ENCODE measurements around the gene PAK6. TPM values are rescaled to one million over a fixed set of nuclear protein-coding genes. Genes with fewer than 3 reads are reported as not detected.
A peak's percentile ranks its signal among the peaks of the same experiment; 100 is the strongest.

Gene PAK6
- total and polyA plus RNA-seq, 9 of the 15 experiments (the other 6 are each of a cell fraction or from before 2014, with no cell fraction given) = 0.03 to 0.74 (median 0.16) TPM; not detected in 2

- no peak for TF ChIP-seq ZNF444 (CRISPR knock-in tag; IDR thresholded peaks at IDR 0.05)
- TF ChIP-seq POLR3A (IDR thresholded peaks at IDR 0.05; ENCODE audit: borderline replicate concordance, extremely low read depth, insufficient read depth, insufficient read length) = no peak
- TF ChIP-seq BCL6 (CRISPR knock-in tag; IDR thresholded peaks at IDR 0.05) = no peak
- TF ChIP-seq FUS (optimal IDR thresholded peaks at IDR 0.05; ENCODE audit: low read depth, low read length) = no peak
- TF ChIP-seq UBTF (IDR thresholded peaks at IDR 0.05; ENCODE audit: borderline replicate concordance in 1 of 2, low read depth in 2 of 2, low read length in 2 of 2) = no peak
- TF ChIP-seq CTBP1 (IDR thresholded peaks at IDR 0.05; ENCODE audit: borderline replicate concordance) = peak; percentile 67; the same call in 1 of the 2 replicates
- no peak for TF ChIP-seq SREBF2 (CRISPR knock-in tag; IDR thresholded peaks at IDR 0.05)
- TF ChIP-seq TCF7 (IDR thresholded peaks at IDR 0.05; ENCODE audit: borderline replicate concordance) = no peak
- TF ChIP-seq CGGBP1 (CRISPR knock-in tag; IDR thresholded peaks at IDR 0.05) = no peak
- no peak for TF ChIP-seq SRSF7 (optimal IDR thresholded peaks at IDR 0.05; ENCODE audit: low read depth, low read length)
- TF ChIP-seq ETS1 (conservative IDR thresholded peaks at IDR 0.05; ENCODE audit: control insufficient read depth, low read depth, low read length) = no peak
- no peak for TF ChIP-seq ZZZ3 (IDR thresholded peaks at IDR 0.05)
- TF ChIP-seq ZBTB11 (CRISPR knock-in tag; IDR thresholded peaks at IDR 0.05) = no peak
- no peak for TF ChIP-seq MXI1 (IDR thresholded peaks at IDR 0.05; ENCODE audit: low read depth, low read length)
- TF ChIP-seq KAT2B (IDR thresholded peaks at IDR 0.05; ENCODE audit: low read depth, low read length) = no peak
- TF ChIP-seq DPF2 (IDR thresholded peaks at IDR 0.05) = no peak
- no peak for TF ChIP-seq ZC3H8 (IDR thresholded peaks at IDR 0.05)
- no peak for TF ChIP-seq HMBOX1 (IDR thresholded peaks at IDR 0.05)
- no peak for TF ChIP-seq ZNF57 (CRISPR knock-in tag; IDR thresholded peaks at IDR 0.05)
Observed at GRCh38 chr15:40274350-40275274, 35.7 kb downstream of the PAK6 start (continued).

Data from K562 (cell line).